Ureter (tissue), 1 donor: ENCODE measurements around the gene DNM2. TPM values are rescaled to one million over a fixed set of nuclear protein-coding genes. Genes with fewer than 3 reads are reported as not detected.
A peak's percentile ranks its signal among the peaks of the same experiment; 100 is the strongest.
"Not testable (repeated sequence)": the region's sequence is repeated elsewhere in the genome, so short reads cannot be mapped to it uniquely, and the experiment has no call there.

Source experiments
- DNase-seq: peaks from one replicate; pipeline ENCODE4 v3.0.0-alpha.2; 2020; ENCODE audit warnings: low spot score
- total RNA-seq: library from RNA; stranded (reverse); gene quantifications from one replicate; pipeline ENCODE4 v1.2.4, GENCODE V29; 2023
- donor health status: DM: yes; HTN: yes; CAD: no.

Gene DNM2
- total RNA-seq, 1 donor from 2014 or later, result 352 TPM

DNA sequence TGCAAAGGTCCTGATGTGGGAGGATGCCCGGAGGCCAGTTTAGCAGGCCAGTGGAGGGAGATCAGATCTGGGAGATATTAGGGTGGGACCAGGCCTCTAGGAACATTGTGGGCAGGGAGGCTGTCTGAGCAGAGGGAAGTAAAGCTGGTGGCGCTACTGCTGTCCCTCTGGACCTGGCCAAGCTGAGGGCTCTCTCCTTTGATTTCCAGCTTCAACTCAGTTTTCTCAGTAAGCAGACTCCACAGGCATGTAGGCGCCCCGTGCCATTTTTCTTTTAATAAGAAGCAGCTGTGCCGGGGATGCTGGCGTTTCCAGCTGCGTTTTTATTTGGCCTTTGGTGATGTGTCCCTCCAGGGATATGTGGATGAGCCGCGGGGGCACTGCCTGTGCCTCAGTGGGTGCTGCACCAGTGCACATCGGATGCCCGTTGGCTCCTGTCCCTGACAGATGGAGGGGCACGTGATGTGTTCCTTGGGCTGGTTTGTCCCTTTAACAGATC lies 6.7 kb downstream of the DNM2 start:
- no peak for DNase-seq

DNA sequence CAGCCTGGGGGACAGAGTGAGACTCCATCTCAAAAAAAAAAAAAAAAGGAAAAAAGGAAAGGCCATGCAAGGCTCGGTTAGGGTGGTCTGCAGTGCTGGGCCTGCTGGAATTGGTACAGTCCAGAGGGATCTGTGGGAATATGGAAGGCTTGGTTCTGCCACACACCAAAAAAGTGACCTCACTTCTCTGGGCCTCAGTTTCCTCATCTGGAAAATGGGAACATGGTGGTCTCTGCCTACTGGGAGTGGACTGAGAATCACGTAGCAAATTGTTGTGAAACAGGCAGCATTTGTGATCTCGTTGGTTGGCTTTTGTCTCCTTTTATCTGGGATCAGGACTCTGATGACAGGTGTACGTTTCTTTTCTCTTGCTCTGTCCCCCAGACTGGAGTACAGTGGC lies 7.5 kb downstream of the DNM2 start:
- no peak for DNase-seq

DNA sequence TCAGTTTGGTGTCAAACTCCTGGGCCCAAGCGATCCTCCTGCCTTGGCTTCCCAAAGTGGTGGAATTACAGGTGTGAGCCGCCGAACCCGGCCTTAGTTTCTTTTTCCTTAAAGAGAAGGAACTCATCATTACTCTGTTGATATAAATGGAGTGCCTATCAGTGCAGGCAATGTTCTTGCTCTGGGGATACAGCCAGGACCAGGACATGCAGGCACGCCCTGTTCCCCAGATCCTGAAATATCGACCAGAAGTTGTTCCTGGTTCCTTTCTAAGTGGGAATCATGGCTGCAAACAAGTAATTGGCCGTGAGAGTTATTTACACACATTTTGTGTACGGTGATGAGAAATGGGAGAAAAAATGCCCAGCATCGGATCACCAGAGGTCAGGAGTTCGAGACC lies 8.4 kb downstream of the DNM2 start:
- no peak for DNase-seq

DNA sequence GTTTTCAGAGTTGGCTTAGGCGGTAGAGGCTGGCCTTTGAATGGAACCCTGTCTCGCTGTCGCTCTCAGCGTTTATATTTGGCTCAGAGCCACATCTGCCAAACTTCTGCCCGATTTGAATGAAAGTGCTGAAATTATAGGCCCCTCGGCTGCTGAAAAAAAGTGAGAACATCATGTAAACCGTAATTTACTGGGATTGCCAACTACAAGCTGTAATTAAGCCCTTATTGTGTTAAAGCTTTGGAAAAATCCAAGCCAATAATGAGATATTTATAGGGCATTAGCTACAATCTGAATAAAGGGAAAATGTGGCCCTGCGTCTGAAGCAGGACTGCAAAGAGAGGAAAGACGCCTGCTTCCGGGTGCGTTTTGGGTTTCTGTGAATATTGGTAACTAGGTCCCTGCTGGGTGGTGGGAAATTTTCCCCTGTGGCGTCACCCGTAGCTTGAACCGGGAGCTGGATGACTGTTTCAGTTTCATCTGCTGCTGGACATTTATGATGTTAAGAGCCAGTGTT lies 9.9 kb downstream of the DNM2 start:
- DNase-seq, result no peak

GRCh38 chr19:10729411-10729810 lies 11.5 kb downstream of the DNM2 start:
- DNase-seq, result no peak

GRCh38 chr19:10730932-10731331 lies 13.1 kb downstream of the DNM2 start:
- DNase-seq, result no peak

- no peak for DNase-seq
Measured at GRCh38 chr19:10735741-10736140, 17.9 kb downstream of the DNM2 start.

- no peak for DNase-seq
Measured at GRCh38 chr19:10736189-10736588, 18.3 kb downstream of the DNM2 start.

- DNase-seq, result no peak
Measured at GRCh38 chr19:10736916-10737551, 19.2 kb downstream of the DNM2 start.

- no peak for DNase-seq
Measured at GRCh38 chr19:10737722-10738121, 19.8 kb downstream of the DNM2 start.

- DNase-seq, result no peak
Measured at GRCh38 chr19:10740798-10741197, 22.9 kb downstream of the DNM2 start.

DNA sequence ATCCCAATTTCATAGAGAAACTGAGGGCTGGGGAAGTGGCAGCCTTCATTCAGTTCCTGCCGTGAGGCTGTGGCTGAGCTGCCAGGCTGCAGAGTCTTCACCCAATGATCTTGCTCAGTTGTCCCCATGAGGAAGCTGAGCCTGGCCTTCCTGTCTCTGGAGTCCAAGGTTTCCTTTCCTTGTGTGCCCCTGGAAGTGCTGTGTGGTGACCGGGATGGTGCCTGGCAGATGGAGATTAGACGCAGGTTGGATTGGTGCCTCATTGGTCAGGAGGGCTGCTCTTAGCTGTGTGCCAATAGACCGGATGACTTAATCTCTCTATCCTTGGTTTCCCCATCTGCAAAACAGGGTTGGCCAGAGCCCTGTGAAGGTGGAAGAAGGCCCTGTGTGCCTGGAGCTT lies 24.6 kb downstream of the DNM2 start:
- no peak for DNase-seq

- DNase-seq, result no peak
Measured at GRCh38 chr19:10744253-10744798, 26.4 kb downstream of the DNM2 start.

GRCh38 chr19:10744801-10745293 lies 27.0 kb downstream of the DNM2 start:
- no peak for DNase-seq

GRCh38 chr19:10746437-10746836 lies 28.6 kb downstream of the DNM2 start:
- not testable (repeated sequence) for DNase-seq

GRCh38 chr19:10747271-10747670 lies 29.4 kb downstream of the DNM2 start:
- DNase-seq, result no peak

DNA sequence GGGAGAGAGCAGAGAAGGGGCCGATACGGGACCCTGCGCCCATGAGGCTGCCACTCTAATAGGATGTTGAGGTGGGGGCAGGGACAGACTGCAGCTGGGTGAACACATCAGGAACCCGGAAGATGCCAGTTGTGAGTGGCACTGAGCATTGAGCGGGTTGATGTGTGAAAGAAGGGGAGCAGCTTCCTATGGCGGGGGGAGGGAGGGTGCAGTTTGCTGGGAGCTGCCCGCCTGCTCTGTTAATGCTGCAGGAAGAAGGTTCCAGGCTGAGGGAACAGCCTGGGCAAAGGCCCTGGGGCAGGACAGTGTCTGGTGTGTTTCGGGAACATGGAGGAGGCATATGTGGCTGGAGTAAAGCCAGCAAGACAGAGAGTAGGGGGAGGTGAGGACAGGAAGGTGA lies 29.8 kb downstream of the DNM2 start:
- DNase-seq, result no peak

DNA sequence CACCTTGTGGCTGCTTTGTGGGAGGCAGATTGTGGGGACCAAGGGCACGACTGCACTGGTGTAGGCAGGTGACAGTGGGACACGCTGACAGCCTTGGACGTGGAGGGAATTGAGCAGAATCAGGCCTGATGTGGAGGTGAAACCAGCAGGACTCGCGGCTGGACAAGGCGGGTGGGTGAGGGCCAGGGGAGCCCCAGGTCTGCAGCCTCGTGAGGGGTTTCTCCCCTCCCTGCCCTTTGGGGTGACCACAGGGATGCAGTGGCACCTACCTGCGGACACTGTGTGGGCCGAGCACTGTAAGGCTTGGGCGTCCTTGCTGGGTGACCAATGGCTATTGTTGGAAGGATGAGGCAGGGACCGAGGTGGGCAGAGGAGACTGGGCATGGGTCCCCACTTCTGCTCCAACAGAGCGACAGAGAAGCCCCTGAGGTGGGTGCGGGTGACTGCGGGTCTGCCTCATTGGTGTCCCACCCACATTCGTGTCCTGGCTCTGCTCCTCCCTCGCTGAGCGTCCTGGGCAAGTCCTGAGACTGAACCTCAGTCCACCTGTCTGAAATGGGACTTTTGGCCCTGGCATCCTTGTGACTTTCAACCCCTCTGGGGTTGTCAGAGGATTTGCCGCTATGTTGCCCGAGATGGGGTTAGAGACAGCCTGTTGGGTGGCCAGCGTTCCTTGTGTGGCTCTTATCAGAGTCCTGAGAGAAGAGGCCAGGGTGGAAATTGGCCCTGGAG lies 30.5 kb downstream of the DNM2 start:
- no peak for DNase-seq

DNA sequence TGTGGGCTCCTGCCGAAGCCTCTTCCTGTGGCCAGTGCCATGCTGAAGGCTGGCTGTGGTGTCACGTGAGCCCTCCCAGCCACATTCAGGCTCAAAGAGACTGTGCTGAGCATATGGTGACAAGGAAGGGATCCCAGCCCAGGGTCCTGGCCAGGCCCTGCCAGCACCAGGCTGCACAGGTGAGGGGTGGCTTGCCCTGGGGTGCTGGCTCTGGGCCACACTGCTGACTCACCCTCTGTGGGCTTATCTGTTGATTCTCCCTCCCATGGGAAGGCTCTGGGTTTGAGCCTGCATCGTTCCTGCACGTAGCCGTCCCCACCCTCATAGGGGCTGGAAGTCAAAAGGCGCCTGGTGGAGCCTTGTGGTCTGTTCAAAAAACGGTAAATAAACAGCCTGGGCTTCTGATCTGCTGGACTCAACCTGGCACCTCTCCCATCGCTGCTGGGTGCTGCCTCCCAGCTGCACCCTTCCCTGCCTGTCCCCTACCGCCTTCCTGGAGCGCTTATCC lies 31.1 kb downstream of the DNM2 start:
- peak; percentile 93 for DNase-seq

- peak; percentile 65 for DNase-seq
Measured at GRCh38 chr19:10749435-10750384, 31.8 kb downstream of the DNM2 start.
